HUDEP-2 (cell line): ENCODE results near the gene AURKA.
"Not testable (repeated sequence)": the region's sequence is repeated elsewhere in the genome, so short reads cannot be mapped to it uniquely, and the experiment has no call there.

Source experiments
- DNase-seq, 76 experiments: peaks; one replicate each; lab custom pipeline; 2025; ENCODE audit not compliant: unreplicated experiment in 76 of 76; lab: John Stamatoyannopoulos, UW

AURKA gene

GRCh38 chr20:56360908-56361205 is 31.2 kb downstream of the AURKA start:
- DNase-seq = peak in 19 of 76 experiments; percentile 16 to 70 (median 36)

GRCh38 chr20:56360133-56360907 is 31.7 kb downstream of the AURKA start:
- peak in 28 of 76 experiments; percentile 8 to 48 (median 26) for DNase-seq

GRCh38 chr20:56359212-56360132 is 32.5 kb downstream of the AURKA start:
- DNase-seq = peak in 23 of 76 experiments; percentile 5 to 49 (median 21)

GRCh38 chr20:56358600-56359211 is 33.3 kb downstream of the AURKA start, which contains the start of gene FAM210B:
Gene FAM210B (plus strand): TSS chr20:56358974. CDS start chr20:56359006, 32 bp downstream.
- DNase-seq = peak in 73 of 76 experiments; percentile 9 to 92 (median 76)

- no peak for DNase-seq
Observed at GRCh38 chr20:56358070-56358469, 33.9 kb downstream of the AURKA start.

- DNase-seq = no peak
Observed at GRCh38 chr20:56353356-56353755, 38.7 kb downstream of the AURKA start.

- DNase-seq = no peak
Observed at GRCh38 chr20:56352345-56353055, 39.5 kb downstream of the AURKA start.

GRCh38 chr20:56350842-56351241 is 41.2 kb downstream of the AURKA start:
- no peak for DNase-seq

GRCh38 chr20:56348746-56349145 is 43.3 kb downstream of the AURKA start:
- DNase-seq = no peak

- DNase-seq = no peak
Observed at GRCh38 chr20:56348305-56348693, 43.7 kb downstream of the AURKA start.

GRCh38 chr20:56347628-56348304 is 44.2 kb downstream of the AURKA start:
- no peak for DNase-seq

- no peak for DNase-seq
Observed at GRCh38 chr20:56345911-56346310, 46.1 kb downstream of the AURKA start.

GRCh38 chr20:56343861-56344381 is 48.1 kb downstream of the AURKA start:
- DNase-seq = peak in 28 of 76 experiments; percentile 4 to 42 (median 14)

GRCh38 chr20:56342783-56343182 is 49.2 kb downstream of the AURKA start:
- DNase-seq = no peak

- DNase-seq = not testable (repeated sequence)
Observed at GRCh38 chr20:56336709-56337108, 55.3 kb downstream of the AURKA start.

- peak in 23 of 76 experiments; percentile 0 to 44 (median 9) for DNase-seq
Observed at GRCh38 chr20:56328861-56329260, 63.2 kb downstream of the AURKA start.

- DNase-seq = no peak
Observed at GRCh38 chr20:56324806-56325205, 67.2 kb downstream of the AURKA start.

GRCh38 chr20:56323656-56324055 is 68.4 kb downstream of the AURKA start:
- DNase-seq = no peak

- DNase-seq = no peak
Observed at GRCh38 chr20:56323206-56323605, 68.8 kb downstream of the AURKA start.

GRCh38 chr20:56322681-56323080 is 69.3 kb downstream of the AURKA start:
- DNase-seq = no peak
